Panc1 (cell line): Measurements from ENCODE around the gene NTN4.
A peak's percentile ranks its signal among the peaks of the same experiment; 100 is the strongest.

Experiments
- CTCF ChIP-seq: fragments of 450-650 bp; IDR thresholded peaks from 2 replicates; pipeline ENCODE4 v1.5.1; 2017; ENCODE audit warnings: mild to moderate bottlenecking
- SIN3A ChIP-seq: IDR thresholded peaks from 2 replicates; pipeline ENCODE4 v1.6.1; 2012; ENCODE audit warnings: low read depth, mild to moderate bottlenecking, low read length, moderate library complexity, borderline replicate concordance; ENCODE audit not compliant: insufficient read depth
- TF ChIP-seq, protein P1 (sequence below), 2 experiments: IDR thresholded peaks; 2 replicates each; pipeline ENCODE4 v1.6.1; 2011 to 2012; ENCODE audit warnings: low read depth in 2 of 2, control low read depth in 1 of 2, low read length in 1 of 2, mild to moderate bottlenecking in 1 of 2, moderate library complexity in 1 of 2; ENCODE audit not compliant: insufficient read depth in 1 of 2

- TF ChIP-seq CTCF (no peak), SIN3A (0 out of 2 replicates have a peak, but pooled peaks have one; percentile 30)
- TF ChIP-seq, protein P1, sequence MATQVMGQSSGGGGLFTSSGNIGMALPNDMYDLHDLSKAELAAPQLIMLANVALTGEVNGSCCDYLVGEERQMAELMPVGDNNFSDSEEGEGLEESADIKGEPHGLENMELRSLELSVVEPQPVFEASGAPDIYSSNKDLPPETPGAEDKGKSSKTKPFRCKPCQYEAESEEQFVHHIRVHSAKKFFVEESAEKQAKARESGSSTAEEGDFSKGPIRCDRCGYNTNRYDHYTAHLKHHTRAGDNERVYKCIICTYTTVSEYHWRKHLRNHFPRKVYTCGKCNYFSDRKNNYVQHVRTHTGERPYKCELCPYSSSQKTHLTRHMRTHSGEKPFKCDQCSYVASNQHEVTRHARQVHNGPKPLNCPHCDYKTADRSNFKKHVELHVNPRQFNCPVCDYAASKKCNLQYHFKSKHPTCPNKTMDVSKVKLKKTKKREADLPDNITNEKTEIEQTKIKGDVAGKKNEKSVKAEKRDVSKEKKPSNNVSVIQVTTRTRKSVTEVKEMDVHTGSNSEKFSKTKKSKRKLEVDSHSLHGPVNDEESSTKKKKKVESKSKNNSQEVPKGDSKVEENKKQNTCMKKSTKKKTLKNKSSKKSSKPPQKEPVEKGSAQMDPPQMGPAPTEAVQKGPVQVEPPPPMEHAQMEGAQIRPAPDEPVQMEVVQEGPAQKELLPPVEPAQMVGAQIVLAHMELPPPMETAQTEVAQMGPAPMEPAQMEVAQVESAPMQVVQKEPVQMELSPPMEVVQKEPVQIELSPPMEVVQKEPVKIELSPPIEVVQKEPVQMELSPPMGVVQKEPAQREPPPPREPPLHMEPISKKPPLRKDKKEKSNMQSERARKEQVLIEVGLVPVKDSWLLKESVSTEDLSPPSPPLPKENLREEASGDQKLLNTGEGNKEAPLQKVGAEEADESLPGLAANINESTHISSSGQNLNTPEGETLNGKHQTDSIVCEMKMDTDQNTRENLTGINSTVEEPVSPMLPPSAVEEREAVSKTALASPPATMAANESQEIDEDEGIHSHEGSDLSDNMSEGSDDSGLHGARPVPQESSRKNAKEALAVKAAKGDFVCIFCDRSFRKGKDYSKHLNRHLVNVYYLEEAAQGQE (IDR thresholded peaks at IDR 0.05; ENCODE audit: insufficient read depth in 1 of 2, low read depth in 2 of 2, low read length in 1 of 2): no peak
Observed at GRCh38 chr12:95789126-95790032, 1.2 kb downstream of the NTN4 start.
